GM18951 (cell line): ENCODE measurements around the gene RGL3.
"Not testable (repeated sequence)": the region's sequence is repeated elsewhere in the genome, so short reads cannot be mapped to it uniquely, and the experiment has no call there.

Experiments used
- POLR2A ChIP-seq: IDR thresholded peaks from 4 replicates; pipeline ENCODE4 v1.6.1; 2011; ENCODE audit warnings: mild to moderate bottlenecking; ENCODE audit not compliant: insufficient read length, insufficient read depth; ENCODE audit errors: extremely low read depth
- in situ Hi-C: fragments of 300-500 bp; cut with MboI; formaldehyde crosslinking; loops from one replicate; pipeline ENCODE4 v1.12.0; 2022; ENCODE audit warnings: low sequenced_read_pairs, mixed read lengths, inconsistent platforms; ENCODE audit not compliant: unreplicated experiment

Gene RGL3

GRCh38 chr19:11397089-11397610 is 22.0 kb downstream of the RGL3 start:
- in situ Hi-C loops: no loop called here
- TF ChIP-seq POLR2A: no peak

- in situ Hi-C loops: no loop called here
- no peak for TF ChIP-seq POLR2A
Observed at GRCh38 chr19:11390933-11391680, 28.0 kb downstream of the RGL3 start.

GRCh38 chr19:11390359-11390758 is 28.8 kb downstream of the RGL3 start:
- in situ Hi-C loops: no loop called here
- no peak for TF ChIP-seq POLR2A

GRCh38 chr19:11387162-11388034 is 31.7 kb downstream of the RGL3 start:
- in situ Hi-C loops: no loop called here
- TF ChIP-seq POLR2A: no peak

- no peak for TF ChIP-seq POLR2A
- in situ Hi-C loops: no loop called here
Observed at GRCh38 chr19:11384778-11385129, 34.4 kb downstream of the RGL3 start.

GRCh38 chr19:11383706-11384048 is 35.4 kb downstream of the RGL3 start:
- in situ Hi-C loops: no loop called here
- TF ChIP-seq POLR2A: no peak

- in situ Hi-C loops: no loop called here
- no peak for TF ChIP-seq POLR2A
Observed at GRCh38 chr19:11382898-11383705, 36.0 kb downstream of the RGL3 start.

- peak; percentile 89 for TF ChIP-seq POLR2A
- in situ Hi-C loops: no loop called here
Observed at GRCh38 chr19:11380653-11381537, 38.2 kb downstream of the RGL3 start.

GRCh38 chr19:11379857-11380350 is 39.2 kb downstream of the RGL3 start:
- TF ChIP-seq POLR2A: no peak
- in situ Hi-C loops: no loop called here

GRCh38 chr19:11379269-11379845 is 39.8 kb downstream of the RGL3 start:
- in situ Hi-C loops: not testable (repeated sequence)

GRCh38 chr19:11378319-11379189 is 40.6 kb downstream of the RGL3 start:
- in situ Hi-C loops: no loop called here

GRCh38 chr19:11377756-11378155 is 41.4 kb downstream of the RGL3 start:
- TF ChIP-seq POLR2A: no peak
- in situ Hi-C loops: no loop called here

More at GRCh38 chr19:11378319-11379189, 40.6 kb downstream of the RGL3 start:
- TF ChIP-seq POLR2A: no peak
